Nephron progenitor cell (in vitro differentiated cells): ENCODE data around the gene ADSS2.

Experiments used
- DNase-seq: peaks from one replicate; pipeline ENCODE4 v3.0.0; 2021
- H3K27ac Mint-ChIP-seq: 2 replicates; pipeline ENCODE4 v1.8.0; 2021; ENCODE audit warnings: mild to moderate bottlenecking, moderate library complexity, mixed read lengths
- H3K27me3 Mint-ChIP-seq: 2 replicates; pipeline ENCODE4 v1.8.0; 2021; ENCODE audit warnings: mild to moderate bottlenecking, low read depth, mixed read lengths; ENCODE audit not compliant: poor library complexity
- H3K36me3 Mint-ChIP-seq: 2 replicates; pipeline ENCODE4 v1.8.0; 2021; ENCODE audit warnings: low read depth, mixed read lengths
- H3K4me1 Mint-ChIP-seq: 2 replicates; pipeline ENCODE4 v1.8.0; 2021; ENCODE audit warnings: mixed read lengths
- H3K4me3 Mint-ChIP-seq: 2 replicates; pipeline ENCODE4 v1.8.0; 2021; ENCODE audit warnings: mild to moderate bottlenecking, moderate library complexity, mixed read lengths
- H3K9me3 Mint-ChIP-seq: 2 replicates; pipeline ENCODE4 v1.8.0; 2021; ENCODE audit warnings: mild to moderate bottlenecking, moderate library complexity, mixed read lengths
- CTCF ChIP-seq: fragments of 200-600 bp; sonication (generic); IDR thresholded peaks from 2 replicates; pipeline ENCODE4 v1.5.0; 2021; ENCODE audit warnings: antibody characterized with exemption

The ADSS2 gene

GRCh38 chr1:244414543-244414942, 37.2 kb downstream of the ADSS2 start:
- no peak for DNase-seq
- Mint-ChIP-seq H3K36me3 (peaks cover 80% of the 10 kb centered on the region), H3K27me3 (no peaks in the 10 kb centered on the region), H3K4me3 (no peak overlapping the region), H3K9me3 (no peaks in the 10 kb centered on the region), H3K27ac (peak overlapping the region; percentile 21), H3K4me1 (no peaks in the 10 kb centered on the region)
- no peak for TF ChIP-seq CTCF

DNA sequence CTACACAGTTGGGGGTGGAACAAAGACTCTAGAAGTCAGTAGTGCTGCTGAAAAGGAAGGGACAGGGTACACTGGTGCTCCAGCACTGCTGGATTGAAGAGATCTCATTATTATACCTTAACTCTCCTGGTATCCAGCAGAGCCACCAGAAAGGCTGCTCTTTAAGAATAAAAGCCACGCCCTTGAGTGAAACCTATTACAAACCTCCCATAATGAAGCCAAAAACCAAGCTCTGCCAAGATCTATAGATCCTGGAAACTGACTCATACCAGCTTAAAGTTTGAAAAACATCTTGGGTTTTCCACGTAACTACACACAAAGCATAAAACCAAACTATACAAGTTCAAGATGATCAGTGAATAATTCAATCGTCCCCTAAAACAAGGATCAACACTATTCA, 38.0 kb downstream of the ADSS2 start:
- Mint-ChIP-seq H3K36me3 (peaks cover 82% of the 10 kb centered on the region), H3K27me3 (no peaks in the 10 kb centered on the region), H3K9me3 (no peaks in the 10 kb centered on the region), H3K4me3 (no peak overlapping the region), H3K27ac (no peak overlapping the region), H3K4me1 (no peaks in the 10 kb centered on the region)
- no peak for TF ChIP-seq CTCF
- DNase-seq = no peak

GRCh38 chr1:244412176-244412575, 39.5 kb downstream of the ADSS2 start:
- Mint-ChIP-seq H3K4me1 (no peaks in the 10 kb centered on the region), H3K36me3 (peaks cover 78% of the 10 kb centered on the region), H3K27ac (peak overlapping the region; percentile 30), H3K9me3 (no peaks in the 10 kb centered on the region), H3K27me3 (no peaks in the 10 kb centered on the region), H3K4me3 (no peak overlapping the region)
- DNase-seq = no peak
- no peak for TF ChIP-seq CTCF

GRCh38 chr1:244409701-244410100, 42.0 kb downstream of the ADSS2 start:
- TF ChIP-seq CTCF = no peak
- Mint-ChIP-seq H3K27me3 (no peaks in the 10 kb centered on the region), H3K4me3 (no peak overlapping the region), H3K36me3 (peaks cover 81% of the 10 kb centered on the region), H3K9me3 (peaks cover 8% of the 10 kb centered on the region), H3K27ac (no peak overlapping the region), H3K4me1 (no peaks in the 10 kb centered on the region)
- DNase-seq = no peak

DNA sequence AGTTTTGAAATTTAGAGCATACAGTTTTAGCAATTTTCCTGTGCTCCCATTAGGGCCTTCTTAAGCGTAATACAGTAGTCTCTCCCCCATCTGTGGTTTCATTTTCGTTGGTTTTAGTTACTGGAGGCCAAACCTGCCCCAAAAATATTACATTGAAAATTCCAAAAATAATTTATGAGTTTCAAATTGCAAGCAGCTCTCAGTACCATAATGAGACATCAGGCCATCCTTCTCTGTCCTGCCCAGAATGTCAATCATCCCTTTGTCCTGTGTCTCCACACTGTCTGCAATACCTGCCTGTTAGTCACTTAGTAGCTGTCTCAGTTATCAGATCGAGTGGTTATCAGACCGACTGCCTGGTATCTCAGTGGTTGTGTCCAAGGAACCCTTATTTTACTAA, 45.4 kb downstream of the ADSS2 start:
- H3K36me3 Mint-ChIP-seq = peaks cover 92% of the 10 kb centered on the region
- no peak for DNase-seq
- H3K4me3 Mint-ChIP-seq = no peak overlapping the region
- no peaks in the 10 kb centered on the region for H3K4me1 Mint-ChIP-seq
- H3K27me3 Mint-ChIP-seq = no peaks in the 10 kb centered on the region
- no peak overlapping the region for H3K27ac Mint-ChIP-seq
- no peak for TF ChIP-seq CTCF
- H3K9me3 Mint-ChIP-seq = peaks cover 39% of the 10 kb centered on the region

DNA sequence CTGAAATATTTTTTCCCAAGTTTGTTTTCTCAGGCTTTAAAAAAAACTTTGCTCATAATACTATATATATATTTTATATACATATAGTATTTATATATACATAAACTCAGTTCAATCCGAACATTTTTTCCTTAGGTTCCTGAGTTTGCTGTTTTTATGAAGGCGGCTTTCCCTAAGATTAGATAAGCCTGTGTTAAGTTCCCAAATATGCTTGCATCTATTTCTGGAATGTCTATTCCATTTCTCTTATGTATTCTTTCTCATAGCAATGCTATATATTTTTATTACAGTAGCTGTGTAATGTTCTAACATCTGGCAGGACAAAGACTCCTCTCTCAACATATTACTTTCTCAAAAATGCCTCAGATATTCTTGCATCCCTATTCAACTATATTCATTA, 45.9 kb downstream of the ADSS2 start:
- Mint-ChIP-seq H3K4me1 (no peaks in the 10 kb centered on the region), H3K36me3 (peaks cover 92% of the 10 kb centered on the region), H3K4me3 (no peak overlapping the region), H3K9me3 (peaks cover 44% of the 10 kb centered on the region), H3K27ac (no peak overlapping the region), H3K27me3 (no peaks in the 10 kb centered on the region)
- DNase-seq = no peak
- no peak for TF ChIP-seq CTCF
